T-helper 1 cell treated with Interleukin-12 subunit alpha and Interleukin-12 subunit beta and Interleukin-4 antibody, amounts not matched to agents 30 ng/mL and 1 ng/mL, for 36 hours (primary cell): ENCODE results near the gene PRG2. TPM values are rescaled to one million over a fixed set of nuclear protein-coding genes. Genes with fewer than 3 reads are reported as not detected.
"Not testable (repeated sequence)": the region's sequence is repeated elsewhere in the genome, so short reads cannot be mapped to it uniquely, and the experiment has no call there.

Experiments
- intact Hi-C: fragments of 100-400 bp; cut with micrococcal nuclease; formaldehyde crosslinking; loops from one replicate; pipeline ENCODE4 v1.15.1; 2024
- total RNA-seq: library from RNA; stranded (reverse); gene quantifications from 2 replicates; pipeline ENCODE4 v1.2.3, GENCODE V29; 2022

Gene PRG2
- total RNA-seq, 1 donor from 2014 or later = not detected

GRCh38 chr11:57421805-57422204 is 31.4 kb upstream of the PRG2 start:
- intact Hi-C loops = loop anchor here (10.0 kb wide), 1 partner anchor 1723 kb away; the partner anchor contains the start of gene FAM111A

GRCh38 chr11:57421066-57421465 is 30.6 kb upstream of the PRG2 start:
- intact Hi-C loops = loop anchor here (10.0 kb wide), 1 partner anchor 1724 kb away; the partner anchor contains the start of gene FAM111A

- intact Hi-C loops = no loop called here
These were observed 28.7 kb upstream of the PRG2 start for GRCh38 chr11:57419146-57419545.

GRCh38 chr11:57418131-57418530 is 27.7 kb upstream of the PRG2 start:
- intact Hi-C loops = no loop called here

GRCh38 chr11:57417056-57417455 is 26.6 kb upstream of the PRG2 start:
- intact Hi-C loops = no loop called here

- intact Hi-C loops = no loop called here
These were observed 26.0 kb upstream of the PRG2 start for GRCh38 chr11:57416436-57416835.

- intact Hi-C loops = no loop called here
These were observed 24.3 kb upstream of the PRG2 start for GRCh38 chr11:57414612-57415212.

GRCh38 chr11:57413681-57414080 is 23.2 kb upstream of the PRG2 start:
- intact Hi-C loops = no loop called here

- intact Hi-C loops = no loop called here
These were observed 19.8 kb upstream of the PRG2 start for GRCh38 chr11:57410287-57410686.

GRCh38 chr11:57409321-57410100 is 19.1 kb upstream of the PRG2 start:
- intact Hi-C loops = no loop called here

GRCh38 chr11:57408771-57409170 is 18.3 kb upstream of the PRG2 start:
- intact Hi-C loops = no loop called here

GRCh38 chr11:57407941-57408475 is 17.6 kb upstream of the PRG2 start:
- intact Hi-C loops = loop anchor here (2.0 kb wide), 1 partner anchor 17 kb away; no protein-coding TSS in a partner anchor

- intact Hi-C loops = loop anchor here (2.0 kb wide), 1 partner anchor 18 kb away; no protein-coding TSS in a partner anchor
These were observed 16.8 kb upstream of the PRG2 start for GRCh38 chr11:57407010-57407920.

GRCh38 chr11:57406337-57406904 is 16.0 kb upstream of the PRG2 start:
- intact Hi-C loops = loop anchor here (2.0 kb wide), 1 partner anchor 18 kb away; no protein-coding TSS in a partner anchor

GRCh38 chr11:57405271-57405860 is 14.9 kb upstream of the PRG2 start:
- intact Hi-C loops = no loop called here

- intact Hi-C loops = no loop called here
These were observed 13.3 kb upstream of the PRG2 start for GRCh38 chr11:57403802-57404147.

- intact Hi-C loops = not testable (repeated sequence)
These were observed 12.8 kb upstream of the PRG2 start for GRCh38 chr11:57403003-57403801.

- intact Hi-C loops = no loop called here
These were observed 11.9 kb upstream of the PRG2 start for GRCh38 chr11:57402188-57403002.
